NOMO-1 (cell line): Measurements from ENCODE around the gene TATDN3.
A peak's percentile ranks its signal among the peaks of the same experiment; 100 is the strongest.
"Not testable (repeated sequence)": the region's sequence is repeated elsewhere in the genome, so short reads cannot be mapped to it uniquely, and the experiment has no call there.

ENCODE experiments used
- DNase-seq, 2 experiments: peaks; one replicate each; lab custom pipeline; 2025; ENCODE audit not compliant: unreplicated experiment in 2 of 2; lab: John Stamatoyannopoulos, UW

Gene TATDN3

GRCh38 chr1:212791676-212792395 is at the start of gene TATDN3, which contains the start of gene NSL1:
TSS of gene TATDN3 (plus strand) at chr1:212791894. CDS start at chr1:212791922, 28 bp downstream.
TSS of gene NSL1 (minus strand) at chr1:212791777. CDS start at chr1:212791763, 14 bp downstream.
- peak; percentile 77 to 85 for DNase-seq

DNA sequence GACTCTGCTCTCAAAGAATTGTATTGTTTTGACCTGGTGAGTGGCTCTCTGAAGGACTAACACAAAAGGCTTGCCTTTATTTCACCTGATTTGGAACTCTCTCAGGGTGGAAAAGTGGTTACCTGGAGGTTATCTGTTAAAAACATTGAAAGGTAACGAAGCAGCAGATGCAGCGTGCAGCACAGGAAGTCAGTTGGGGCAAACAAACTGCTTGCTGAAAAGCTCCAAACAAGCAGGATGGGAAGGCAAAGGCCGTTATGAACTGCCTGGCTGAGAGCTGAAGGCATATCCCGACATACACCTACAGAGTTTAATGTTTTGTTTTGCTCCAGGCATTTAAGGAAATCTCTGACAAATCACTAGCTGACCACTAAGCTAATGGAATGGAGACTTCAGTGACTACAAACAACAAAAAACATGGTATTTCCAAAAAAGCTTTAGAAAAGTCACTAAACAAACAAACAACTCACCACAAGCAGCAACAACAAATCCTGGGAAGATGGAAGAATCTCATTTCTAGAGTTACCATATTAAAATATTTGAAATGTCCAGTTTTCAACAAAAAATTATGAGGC is 47.7 kb upstream of the TATDN3 start:
- no peak for DNase-seq

- DNase-seq, result no peak
Observed at GRCh38 chr1:212745303-212745702, 46.4 kb upstream of the TATDN3 start.

DNA sequence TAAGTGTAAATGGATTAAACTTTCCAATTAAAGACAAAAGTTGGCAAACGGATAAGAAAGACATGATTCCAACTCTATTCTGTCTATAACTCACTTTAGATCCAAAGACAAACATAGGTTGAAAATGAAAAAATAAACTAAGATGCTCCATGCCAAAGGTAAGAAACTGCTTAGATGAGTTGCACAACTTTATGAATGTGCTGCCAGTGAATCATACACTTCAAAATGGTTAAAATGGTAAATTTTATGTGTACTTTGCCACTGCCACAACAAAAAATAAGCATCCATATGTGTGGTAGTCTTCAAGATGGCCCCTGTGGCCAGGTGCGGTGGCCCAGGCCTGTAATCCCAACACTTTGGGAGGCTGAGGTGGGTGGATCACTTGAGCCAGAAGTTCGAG is 45.1 kb upstream of the TATDN3 start:
- DNase-seq, result no peak

- peak; percentile 4 to 21 for DNase-seq
Observed at GRCh38 chr1:212749821-212750535, 41.7 kb upstream of the TATDN3 start.

GRCh38 chr1:212752252-212752933 is 39.3 kb upstream of the TATDN3 start:
- DNase-seq, result peak; percentile 21 to 86

DNA sequence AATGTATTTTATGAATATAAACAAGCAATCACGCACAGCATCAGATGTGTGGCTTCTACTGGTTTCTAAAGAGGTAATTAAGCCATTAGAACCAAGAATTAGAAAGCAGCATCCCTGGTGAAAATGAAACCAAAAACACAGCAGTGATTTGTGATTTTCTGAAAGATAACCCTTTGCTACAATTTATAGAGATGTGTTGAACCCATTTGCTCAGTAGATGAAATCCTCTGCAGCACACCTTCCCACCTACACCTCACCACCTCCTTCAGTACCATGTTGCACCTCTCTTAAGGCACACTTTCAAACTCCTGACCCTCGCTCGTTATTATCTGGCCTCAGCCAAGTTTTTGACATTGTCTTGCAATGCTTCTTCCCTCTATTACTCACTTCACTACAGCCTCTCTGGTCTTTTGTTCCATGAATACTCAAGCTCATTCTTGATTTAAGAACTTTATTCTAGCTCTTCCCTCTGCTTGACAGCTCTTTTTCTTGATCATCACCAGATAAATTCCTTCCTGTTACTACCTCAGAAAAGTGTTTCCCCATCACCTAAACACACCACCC is 38.7 kb upstream of the TATDN3 start:
- DNase-seq, result peak in 1 of 2 experiments; percentile 64

DNA sequence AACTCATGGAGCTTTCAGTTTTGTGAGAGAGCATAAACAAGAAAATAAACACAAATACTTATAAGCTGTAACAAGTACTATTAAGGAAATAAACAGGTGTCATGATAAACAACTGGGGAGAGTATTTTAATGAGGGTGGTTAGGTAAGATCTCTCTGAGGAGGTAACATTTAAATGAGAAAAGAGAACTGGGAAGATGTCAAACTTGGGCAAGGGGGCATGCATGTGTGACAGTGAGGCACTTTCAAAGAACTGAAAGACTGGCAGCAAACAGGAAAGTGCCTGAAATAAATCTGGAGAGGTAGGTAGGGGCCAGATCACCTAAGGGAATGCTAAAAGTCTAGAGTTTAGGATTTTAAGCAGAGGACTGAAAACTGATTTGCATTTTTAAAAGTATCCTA is 37.9 kb upstream of the TATDN3 start:
- no peak for DNase-seq

DNA sequence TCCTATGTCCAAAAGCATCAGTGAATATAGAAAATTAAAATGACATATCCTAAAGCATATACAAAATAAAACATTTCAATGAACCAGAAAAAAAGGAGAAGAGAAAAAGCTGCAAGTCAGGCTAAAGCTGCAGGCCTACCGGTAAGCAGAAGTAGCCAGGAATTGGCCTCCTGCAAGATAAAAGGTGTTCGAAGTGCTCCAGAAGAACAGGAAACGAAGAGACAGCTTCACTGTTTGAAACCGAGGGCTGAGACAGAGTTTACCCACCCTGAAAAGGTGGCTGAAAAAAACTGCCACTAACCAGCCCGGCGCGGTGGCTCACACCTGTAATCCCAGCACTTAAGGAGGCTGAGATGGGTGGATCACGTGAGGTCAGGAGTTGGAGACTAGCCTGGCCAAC is 37.5 kb upstream of the TATDN3 start:
- DNase-seq, result peak; percentile 11 to 35

DNA sequence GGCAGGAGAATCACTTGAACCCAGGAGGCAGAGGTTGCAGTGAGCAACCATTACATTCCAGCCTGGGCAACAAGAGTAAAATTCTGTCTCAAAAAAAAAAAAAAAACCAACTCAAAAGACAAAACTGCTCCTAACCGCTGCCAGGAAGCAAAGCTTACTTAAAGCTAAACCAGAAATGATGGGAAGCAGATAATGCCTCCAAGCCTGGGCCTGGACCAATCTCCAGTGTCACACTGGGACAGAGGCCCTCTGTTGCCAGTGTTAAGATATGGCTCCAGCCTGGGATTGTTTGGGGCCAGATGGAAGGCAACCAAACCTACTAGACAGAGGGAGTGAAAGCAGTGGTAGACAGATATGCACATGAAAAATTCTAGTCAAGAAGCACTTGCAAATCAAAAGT is 37.0 kb upstream of the TATDN3 start:
- DNase-seq, result no peak

DNA sequence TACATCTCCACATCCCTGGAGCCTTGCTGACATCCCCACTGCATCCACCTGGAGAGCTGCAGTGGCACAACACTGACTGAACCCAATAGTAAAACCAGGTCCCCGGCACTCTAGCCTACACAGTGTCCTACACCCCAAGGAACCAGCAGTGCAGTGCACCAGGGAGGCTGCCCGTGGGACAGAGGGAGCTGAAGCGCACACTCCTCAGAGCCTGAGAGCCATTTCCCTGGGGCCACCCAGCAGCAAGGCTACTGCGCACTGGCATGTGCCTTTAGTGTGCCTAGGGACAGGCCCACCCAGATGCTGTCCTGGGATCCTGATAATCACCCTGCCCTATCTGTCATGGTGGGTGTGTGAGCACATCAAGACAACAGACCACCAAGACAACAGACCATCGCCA is 32.0 kb upstream of the TATDN3 start:
- DNase-seq, result no peak

- peak in 1 of 2 experiments; percentile 18 for DNase-seq
Observed at GRCh38 chr1:212760126-212760823, 31.4 kb upstream of the TATDN3 start.

DNA sequence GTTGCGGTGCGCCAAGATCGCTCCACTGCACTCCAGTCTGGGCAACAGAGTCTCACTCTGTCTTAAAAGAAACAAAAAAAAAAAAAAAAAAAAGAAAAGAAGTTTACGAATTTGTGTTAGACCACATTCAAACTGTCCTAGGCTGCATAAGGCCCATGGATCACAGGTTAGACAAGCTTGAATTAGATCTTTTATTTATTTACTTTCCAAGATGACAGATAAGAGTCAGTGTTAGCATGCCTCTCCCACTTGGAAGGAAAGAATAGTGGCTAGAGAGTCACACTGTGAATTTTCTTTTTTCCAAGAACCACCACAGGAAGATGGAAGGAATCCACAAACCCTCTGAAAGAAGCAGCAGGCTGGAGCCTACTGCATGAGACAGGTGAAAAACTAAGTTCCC is 29.5 kb upstream of the TATDN3 start:
- DNase-seq, result no peak

DNA sequence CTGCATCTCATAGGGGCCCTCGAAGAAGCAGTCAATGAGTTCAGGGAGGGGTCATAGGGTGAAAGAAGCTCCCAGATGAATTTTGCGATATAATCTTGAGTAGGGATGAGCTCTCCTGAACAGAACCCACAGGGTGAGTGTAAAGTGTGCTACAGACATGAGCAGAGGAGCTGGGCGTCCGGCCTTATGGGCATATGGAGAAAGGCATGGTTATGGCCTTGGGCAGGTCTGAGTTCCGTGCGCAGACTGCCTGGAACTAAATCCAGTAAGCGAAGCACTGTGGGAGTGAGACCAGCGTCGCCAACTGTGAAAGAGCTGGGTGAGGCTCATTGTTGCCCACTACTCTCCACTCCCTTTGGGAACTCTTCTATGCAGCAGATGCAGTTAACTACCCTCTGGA is 28.9 kb upstream of the TATDN3 start:
- DNase-seq, result no peak

DNA sequence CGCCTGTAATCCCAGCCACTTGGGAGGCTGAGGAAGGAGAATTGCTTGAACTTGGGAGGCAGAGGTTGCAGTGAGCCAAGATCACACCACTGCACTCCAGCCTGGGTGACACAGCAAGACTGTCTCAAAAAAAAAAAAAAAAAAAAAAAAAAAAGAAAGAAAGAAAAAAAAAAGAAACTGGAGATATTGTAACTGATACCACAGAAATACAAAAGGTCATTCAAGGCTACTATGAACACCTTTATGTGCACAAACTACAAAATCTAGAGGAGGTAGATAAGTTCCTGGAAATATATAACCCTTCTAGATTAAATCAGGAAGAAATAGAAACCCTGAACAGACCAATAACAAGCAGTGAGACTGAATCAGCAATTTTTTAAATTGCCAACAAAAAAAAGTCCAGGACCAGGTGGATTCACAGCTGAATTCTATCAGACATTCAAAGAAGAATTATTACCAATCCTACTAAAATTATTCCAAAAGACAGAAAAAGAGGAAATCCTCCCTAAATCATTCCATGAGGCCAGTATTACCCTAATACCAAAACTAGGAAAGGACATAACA is 26.9 kb upstream of the TATDN3 start:
- not testable (repeated sequence) for DNase-seq

- DNase-seq, result not testable (repeated sequence)
Observed at GRCh38 chr1:212766825-212767224, 24.9 kb upstream of the TATDN3 start.

GRCh38 chr1:212769459-212770167 is 22.1 kb upstream of the TATDN3 start:
- DNase-seq, result no peak

DNA sequence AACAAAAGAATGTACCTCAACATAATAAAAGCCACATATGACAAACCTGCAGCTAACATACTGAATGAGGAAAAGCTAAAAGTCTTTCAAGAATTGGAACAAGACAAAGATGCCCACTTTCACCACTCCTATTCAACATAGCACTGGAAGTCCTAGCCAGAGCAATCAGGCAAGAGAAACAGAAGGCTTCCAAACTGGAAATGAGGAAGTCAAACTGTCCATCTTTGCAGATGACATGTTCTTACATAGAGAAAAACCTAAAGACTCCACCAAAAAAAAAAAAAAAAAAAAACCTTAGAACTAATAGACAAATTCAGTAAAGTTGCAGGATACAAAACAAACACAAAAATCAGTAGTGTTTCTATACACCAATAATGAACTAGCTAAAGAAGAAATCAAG is 20.4 kb upstream of the TATDN3 start:
- DNase-seq, result no peak

- DNase-seq, result no peak
Observed at GRCh38 chr1:212773011-212773410, 18.7 kb upstream of the TATDN3 start.
